ENCODE data around the gene RASSF8.

RASSF8 gene

DNA sequence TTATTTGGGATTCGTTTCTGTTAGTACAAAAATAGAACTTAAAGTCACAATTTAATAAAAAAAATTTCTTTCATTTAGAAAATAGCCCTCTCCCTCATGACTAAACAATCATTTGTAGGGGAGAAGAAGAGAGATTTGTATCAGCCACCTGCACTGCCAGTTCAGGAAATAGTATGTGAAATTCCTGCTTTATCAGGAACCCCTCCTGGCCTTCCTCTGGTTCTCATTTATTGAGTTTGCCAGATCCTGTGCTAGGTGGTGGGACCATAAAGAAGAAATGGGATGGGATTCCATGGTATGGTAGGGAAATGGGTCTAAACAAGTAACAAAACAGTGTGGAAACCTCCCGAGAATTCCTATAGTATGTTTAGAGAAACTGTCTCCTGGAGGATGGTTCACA, 30.0 kb downstream of the RASSF8 start:
- TF ChIP-seq, protein P1, sequence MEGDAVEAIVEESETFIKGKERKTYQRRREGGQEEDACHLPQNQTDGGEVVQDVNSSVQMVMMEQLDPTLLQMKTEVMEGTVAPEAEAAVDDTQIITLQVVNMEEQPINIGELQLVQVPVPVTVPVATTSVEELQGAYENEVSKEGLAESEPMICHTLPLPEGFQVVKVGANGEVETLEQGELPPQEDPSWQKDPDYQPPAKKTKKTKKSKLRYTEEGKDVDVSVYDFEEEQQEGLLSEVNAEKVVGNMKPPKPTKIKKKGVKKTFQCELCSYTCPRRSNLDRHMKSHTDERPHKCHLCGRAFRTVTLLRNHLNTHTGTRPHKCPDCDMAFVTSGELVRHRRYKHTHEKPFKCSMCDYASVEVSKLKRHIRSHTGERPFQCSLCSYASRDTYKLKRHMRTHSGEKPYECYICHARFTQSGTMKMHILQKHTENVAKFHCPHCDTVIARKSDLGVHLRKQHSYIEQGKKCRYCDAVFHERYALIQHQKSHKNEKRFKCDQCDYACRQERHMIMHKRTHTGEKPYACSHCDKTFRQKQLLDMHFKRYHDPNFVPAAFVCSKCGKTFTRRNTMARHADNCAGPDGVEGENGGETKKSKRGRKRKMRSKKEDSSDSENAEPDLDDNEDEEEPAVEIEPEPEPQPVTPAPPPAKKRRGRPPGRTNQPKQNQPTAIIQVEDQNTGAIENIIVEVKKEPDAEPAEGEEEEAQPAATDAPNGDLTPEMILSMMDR (IDR thresholded peaks at IDR 0.05; ENCODE audit: low read length, missing control alignments) = no peak
- H3K4me3 ChIP-seq (replicated peaks; ENCODE audit: low read depth, low read length) = no peak overlapping the region
- DNase-seq (ENCODE audit: low read depth) = no peak

- no peak for DNase-seq (ENCODE audit: low read depth)
- no peak overlapping the region for H3K4me3 ChIP-seq (replicated peaks; ENCODE audit: low read depth, low read length)
- TF ChIP-seq, protein P1 (IDR thresholded peaks at IDR 0.05; ENCODE audit: low read length, missing control alignments) = no peak
Observed at GRCh38 chr12:25990495-25990894, 32.0 kb downstream of the RASSF8 start.

DNA sequence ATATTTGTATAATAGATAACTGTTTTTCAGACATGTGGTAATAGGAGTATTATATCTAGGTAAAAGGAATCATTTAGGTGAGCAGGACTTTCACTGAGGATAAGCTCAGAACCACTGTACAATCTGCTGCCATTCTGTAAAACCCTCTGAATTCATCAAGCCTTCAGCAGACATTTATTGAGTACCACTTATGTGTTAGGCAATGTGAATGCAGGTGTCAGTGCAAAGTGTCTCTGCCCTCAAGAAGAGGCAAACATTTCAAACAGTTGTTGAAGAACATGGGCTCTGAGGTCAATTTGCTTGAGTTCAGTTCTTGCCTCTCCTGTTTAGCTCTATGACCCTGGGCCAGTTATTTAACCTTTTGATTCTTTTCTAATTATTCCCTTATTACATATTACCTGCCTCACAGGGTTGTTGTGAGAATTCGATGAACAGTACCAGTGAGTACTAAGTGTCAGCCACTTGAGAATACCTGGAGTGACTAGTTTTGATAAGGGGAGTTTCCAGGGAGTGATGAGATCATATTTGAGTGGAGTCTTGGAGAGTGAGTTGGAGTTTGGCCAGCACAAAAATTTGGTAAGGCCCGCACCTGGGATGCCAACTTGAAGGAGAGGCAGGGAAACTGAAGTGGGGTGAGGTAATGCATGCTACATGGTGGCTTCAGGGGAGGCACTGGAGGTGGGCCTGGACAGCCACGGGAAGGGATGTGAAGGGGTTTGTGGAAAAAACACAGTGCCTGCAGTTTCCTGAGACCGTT, 33.7 kb downstream of the RASSF8 start:
- no peak for DNase-seq (ENCODE audit: low read depth)
- no peak overlapping the region for H3K4me3 ChIP-seq (replicated peaks; ENCODE audit: low read depth, low read length)
- TF ChIP-seq, protein P1 (IDR thresholded peaks at IDR 0.05; ENCODE audit: low read length, missing control alignments) = no peak

DNA sequence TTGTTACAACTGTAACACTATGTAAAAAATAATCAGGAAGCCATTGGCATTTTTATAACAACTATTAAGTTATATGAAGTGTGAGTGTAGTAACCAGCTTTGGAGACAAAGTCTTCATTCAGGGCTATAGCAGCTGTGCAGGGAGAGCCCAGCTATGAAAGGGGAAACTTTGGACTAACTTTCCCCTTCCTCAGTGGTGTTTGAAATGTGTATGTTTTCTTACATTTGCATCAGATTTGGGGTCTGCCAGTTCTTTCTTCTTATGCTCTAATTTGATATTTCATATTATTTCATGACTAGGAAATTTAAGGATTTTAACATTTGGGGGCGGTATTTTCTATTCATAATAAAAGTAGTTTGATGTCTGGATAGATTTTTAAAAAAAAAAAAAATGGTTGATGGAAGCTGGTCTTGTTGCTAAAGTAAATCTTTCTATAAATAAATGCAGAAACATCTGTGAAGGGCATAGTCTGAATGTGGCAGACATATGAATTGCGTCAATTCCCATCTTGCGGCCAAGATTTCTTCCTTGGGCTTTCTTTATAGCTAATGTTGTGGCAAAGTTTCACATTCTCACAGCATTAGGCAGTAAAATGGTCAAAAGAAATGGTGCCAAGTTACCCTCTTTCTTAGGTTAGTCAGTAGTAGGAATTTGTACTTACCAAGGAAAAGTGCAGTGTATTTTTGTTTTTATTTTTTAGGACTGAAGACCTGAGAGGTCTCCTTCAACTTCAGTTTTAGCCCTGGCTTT, 35.6 kb downstream of the RASSF8 start:
- no peak overlapping the region for H3K4me3 ChIP-seq (replicated peaks; ENCODE audit: low read depth, low read length)
- DNase-seq (ENCODE audit: low read depth) = peak; percentile 82
- TF ChIP-seq, protein P1 (IDR thresholded peaks at IDR 0.05; ENCODE audit: low read length, missing control alignments) = no peak

- TF ChIP-seq, protein P1 (IDR thresholded peaks at IDR 0.05; ENCODE audit: low read length, missing control alignments) = no peak
- no peak for DNase-seq (ENCODE audit: low read depth)
- H3K4me3 ChIP-seq (replicated peaks; ENCODE audit: low read depth, low read length) = no peak overlapping the region
Observed at GRCh38 chr12:25994901-25995625, 36.6 kb downstream of the RASSF8 start.

DNA sequence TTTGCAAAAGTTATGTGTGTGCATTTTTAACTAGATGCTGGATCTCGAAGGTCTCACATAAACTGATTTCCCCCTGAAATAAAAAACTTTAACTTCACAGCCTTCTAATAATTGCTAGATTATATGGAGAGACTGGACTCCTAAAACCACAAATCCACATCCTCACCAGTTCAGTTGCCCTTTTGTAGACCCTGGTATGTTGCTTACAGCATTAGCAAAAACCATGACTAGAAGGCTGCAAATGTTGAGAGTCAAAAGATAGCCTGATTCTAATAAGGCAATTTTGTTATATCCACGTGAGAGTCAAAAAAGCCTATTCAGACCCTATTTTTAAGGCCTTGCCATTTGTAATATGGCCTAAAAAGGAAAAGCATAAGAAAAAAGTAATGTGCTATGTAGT, 37.4 kb downstream of the RASSF8 start:
- no peak for DNase-seq (ENCODE audit: low read depth)
- TF ChIP-seq, protein P1 (IDR thresholded peaks at IDR 0.05; ENCODE audit: low read length, missing control alignments) = no peak
- no peak overlapping the region for H3K4me3 ChIP-seq (replicated peaks; ENCODE audit: low read depth, low read length)
